Activated CD8-positive, alpha-beta memory T cell treated with anti-CD3 and anti-CD28 coated beads for 48 hours (primary cell): Measurements from ENCODE around the gene BAZ2A.

Source experiments
- DNase-seq, 3 experiments: peaks; one replicate each; pipeline ENCODE4 v3.0.0-alpha.2; 2020; ENCODE audit warnings: low read depth in 2 of 3, low spot score in 2 of 3

Gene BAZ2A

DNA sequence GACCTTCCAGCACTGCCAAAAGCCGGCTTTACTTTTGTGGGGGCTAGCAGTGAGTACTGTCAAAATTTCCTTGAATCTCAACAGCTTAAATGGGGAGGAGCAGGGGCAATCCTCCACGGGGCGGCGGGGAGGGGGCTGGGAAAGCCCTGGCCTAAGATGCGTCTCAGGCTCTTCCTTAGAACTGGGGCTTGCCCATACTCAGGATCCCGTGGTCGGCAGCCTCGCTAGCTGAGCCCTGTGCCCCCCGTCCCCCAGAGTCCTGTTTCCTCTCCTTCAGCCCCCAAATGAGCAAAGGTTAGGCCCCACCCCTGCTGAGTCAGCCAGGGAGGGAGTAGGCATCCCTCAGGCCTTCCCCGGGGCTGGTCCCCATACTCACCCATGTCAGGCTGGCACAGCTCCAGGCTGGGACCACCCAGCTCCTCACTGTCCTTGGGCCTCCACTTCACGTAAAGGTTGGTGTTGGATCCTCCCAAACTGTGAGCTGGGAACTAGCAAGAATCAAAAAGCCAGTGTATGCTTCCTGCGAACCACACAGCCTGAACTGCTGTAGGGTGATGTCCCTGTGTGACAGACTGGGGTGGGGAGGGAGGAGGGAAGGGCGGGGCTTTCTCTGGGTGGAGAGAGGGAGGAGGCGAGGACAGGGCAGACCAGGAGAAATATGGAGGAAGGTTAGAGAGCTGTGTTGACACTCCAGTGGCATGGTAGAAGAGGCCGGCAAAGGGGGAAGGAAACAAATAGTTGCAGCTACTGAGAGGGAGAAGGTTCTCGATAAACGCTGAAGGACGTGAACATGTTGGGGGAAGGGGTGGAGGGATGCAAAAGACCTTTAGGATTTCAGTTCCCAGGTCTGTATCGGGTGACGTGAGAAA, 5.9 kb upstream of the BAZ2A start:
- DNase-seq: peak; percentile 62 to 76 (median 71)

GRCh38 chr12:56634837-56635791, 5.0 kb upstream of the BAZ2A start:
- DNase-seq: peak; percentile 43 to 52 (median 44)

GRCh38 chr12:56634242-56634836, 4.2 kb upstream of the BAZ2A start:
- DNase-seq: no peak

DNA sequence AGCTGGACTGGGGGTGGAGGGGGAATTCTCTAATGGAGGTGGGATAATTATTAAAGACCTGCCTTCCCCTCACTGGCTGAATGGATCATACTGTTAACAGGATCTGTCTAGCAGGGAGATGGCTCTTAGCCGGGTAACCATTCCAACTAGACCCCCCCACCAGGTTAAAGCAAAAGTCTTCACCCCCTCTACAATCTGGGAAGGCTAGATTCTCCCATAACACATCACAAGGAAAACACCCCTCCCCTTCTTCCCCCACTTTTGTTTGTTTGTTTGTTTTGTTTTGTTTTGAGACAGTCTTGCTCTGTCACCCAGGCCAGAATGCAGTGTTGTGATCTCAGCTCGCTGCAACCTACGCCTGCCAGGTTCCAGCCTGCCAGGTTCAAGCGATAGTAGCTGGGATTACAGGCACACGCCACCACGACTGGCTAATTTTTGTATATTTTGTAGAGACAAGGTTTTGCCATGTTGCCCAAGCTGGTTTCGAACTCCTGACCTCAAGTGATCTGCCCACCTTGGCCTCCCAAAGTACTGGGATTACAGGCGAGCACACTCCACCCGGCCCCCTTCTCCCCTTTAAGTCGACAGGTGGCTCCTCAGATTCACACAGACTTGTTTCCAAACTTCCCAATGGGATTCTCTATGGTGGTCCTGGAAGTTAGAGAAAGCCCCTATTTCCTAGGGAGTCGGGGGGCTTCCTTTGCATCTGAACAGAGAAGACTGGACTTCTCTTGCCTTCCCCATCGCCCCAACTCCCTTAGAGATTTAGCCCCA, 3.5 kb upstream of the BAZ2A start:
- no peak for DNase-seq

GRCh38 chr12:56632701-56633467, 2.8 kb upstream of the BAZ2A start:
- DNase-seq: no peak

DNA sequence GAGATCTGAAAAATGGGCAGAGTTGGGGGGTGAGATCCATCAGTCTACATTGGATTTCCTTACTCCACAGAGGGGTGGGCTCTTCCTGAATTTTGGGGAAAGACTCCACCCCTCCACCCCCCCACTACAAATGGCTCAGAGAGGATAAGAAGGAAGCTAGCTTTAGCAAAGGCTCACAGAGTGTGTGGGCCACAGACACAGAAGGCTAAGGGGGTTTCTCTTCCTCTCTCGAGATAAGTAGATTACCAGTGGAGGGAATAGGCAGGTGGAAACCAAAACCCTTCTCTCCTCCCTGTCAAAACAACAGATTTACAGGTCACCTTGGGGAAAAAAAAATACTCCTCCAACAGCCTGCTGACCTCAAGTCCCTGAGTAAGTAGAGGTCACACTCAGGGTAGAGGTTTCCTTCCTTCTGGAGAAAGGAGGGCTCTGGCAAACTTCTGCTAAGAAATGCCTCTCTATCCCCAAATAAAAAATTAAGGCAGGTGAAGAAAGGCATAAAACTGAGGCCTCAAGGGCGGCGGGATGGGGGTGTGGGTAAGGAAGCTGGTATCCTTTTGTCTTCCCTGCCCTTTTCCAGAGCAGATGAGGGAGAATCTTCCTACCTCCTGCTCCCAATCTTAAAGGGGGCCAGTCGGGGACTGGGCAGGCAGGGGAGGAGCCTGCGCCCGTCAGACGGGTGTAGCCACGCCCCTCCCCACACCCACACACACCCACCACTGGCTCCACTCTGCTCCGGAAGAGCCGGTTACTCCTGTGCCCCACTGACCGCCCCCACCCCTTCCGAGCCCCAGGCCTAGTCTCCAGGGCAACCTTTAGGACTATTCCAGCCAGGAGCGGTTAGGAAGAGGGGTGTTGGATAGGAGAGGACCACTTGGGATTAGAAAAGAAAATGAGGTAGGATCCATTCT, 1.9 kb upstream of the BAZ2A start:
- DNase-seq: peak in 2 of 3 experiments; percentile 32 to 37

- peak in 2 of 3 experiments; percentile 27 to 41 for DNase-seq
Measured at GRCh38 chr12:56629459-56630179, 507 bp downstream of the BAZ2A start.

DNA sequence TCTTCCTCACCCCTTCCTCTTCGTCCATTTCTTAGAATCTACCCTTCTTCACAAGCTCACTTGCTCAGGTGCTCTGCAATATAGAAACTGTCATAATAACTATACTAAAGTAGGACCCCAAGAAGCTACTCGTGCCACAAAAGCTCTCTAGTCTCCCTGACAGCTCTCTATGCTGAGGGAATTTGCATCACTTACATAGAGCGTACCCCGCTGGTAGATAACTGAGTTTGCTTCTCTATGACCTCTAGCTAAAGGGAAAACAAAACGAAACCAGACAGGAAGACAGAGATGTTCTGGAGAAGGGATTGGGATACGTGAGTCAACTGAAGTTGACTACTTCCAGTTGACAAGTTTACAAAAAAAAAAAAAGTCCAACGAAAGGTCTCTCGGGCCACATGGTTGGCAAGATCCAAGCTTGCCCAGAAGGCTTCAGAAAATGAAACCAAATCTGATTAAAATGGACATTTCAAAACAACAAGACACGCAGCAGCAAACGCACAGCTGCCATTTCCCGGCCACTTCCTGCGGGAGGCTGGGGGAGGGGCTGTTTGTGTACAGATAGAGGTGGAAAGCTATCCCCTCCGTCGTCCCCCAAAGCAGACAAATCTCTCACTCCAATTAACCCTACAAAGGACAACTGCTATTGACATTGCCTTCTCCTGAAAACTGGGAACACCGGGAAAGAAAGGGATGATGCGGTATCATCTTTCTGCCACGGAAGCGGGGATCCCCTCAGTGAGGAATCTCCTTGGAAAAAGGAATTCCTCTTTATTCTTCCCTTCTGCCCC, 1.3 kb downstream of the BAZ2A start:
- no peak for DNase-seq

- no peak for DNase-seq
Measured at GRCh38 chr12:56626701-56627100, 3.4 kb downstream of the BAZ2A start.

GRCh38 chr12:56622535-56622934, 7.6 kb downstream of the BAZ2A start:
- DNase-seq: no peak

DNA sequence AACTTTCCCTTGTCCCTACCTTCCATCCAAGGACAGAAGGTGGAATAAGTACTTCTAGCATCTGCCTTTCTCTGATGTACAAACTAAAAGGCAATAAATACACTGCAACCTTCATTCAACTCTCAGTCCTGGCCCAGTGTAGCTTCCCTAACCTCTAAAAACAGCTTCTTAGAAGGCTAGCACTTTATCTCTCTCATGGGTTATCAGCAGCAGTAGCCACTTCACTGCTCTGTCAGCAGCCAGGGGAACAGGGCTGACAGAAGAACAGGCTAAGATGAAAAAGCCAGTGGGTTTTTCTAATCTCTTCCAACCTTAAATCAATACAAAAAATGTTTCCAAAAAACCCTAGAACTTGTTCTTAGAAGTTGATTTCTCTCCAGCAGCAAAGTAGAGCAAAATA, 13.2 kb downstream of the BAZ2A start:
- DNase-seq: no peak

DNA sequence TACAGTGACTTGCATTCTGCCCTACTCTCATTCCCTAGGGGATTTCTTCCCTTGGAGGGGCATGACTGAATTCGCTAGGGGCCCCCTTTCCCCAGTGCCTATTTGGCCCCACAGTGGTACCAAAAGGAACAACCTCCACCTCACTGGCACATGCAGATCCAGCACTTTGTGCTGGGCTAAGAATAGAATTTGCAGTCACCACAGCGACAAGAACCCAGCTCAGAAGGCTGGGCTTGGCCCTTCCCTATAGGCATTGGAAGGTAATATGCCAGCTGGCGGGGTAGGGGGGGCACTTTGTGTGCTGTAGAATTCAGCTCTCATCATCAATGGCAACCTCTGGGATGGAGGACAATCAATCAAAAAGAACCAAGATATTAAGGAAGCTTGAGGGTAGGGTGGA, 13.9 kb downstream of the BAZ2A start:
- no peak for DNase-seq

DNA sequence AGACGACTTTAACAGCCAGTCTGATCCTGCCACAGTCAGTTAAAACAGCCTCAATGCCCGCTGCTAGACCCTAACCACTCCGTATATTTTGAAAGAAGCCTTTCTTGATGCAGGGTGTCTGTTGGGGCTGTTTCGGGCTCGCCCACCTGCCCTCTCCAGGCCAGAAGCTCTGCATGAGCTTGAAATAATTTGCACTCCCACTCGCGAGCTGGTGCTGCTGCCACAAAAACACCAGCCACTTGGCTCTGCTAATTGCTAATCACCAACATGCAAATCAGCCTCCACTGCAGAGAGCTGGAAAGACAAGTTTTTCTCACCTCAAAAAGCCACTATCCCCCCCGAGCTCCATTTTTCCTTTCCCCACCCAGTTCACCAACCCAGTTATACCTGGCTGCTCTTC, 15.5 kb downstream of the BAZ2A start:
- no peak for DNase-seq

- no peak for DNase-seq
Measured at GRCh38 chr12:56604355-56604754, 25.8 kb downstream of the BAZ2A start.

- DNase-seq: no peak
Measured at GRCh38 chr12:56602239-56602638, 27.9 kb downstream of the BAZ2A start.

DNA sequence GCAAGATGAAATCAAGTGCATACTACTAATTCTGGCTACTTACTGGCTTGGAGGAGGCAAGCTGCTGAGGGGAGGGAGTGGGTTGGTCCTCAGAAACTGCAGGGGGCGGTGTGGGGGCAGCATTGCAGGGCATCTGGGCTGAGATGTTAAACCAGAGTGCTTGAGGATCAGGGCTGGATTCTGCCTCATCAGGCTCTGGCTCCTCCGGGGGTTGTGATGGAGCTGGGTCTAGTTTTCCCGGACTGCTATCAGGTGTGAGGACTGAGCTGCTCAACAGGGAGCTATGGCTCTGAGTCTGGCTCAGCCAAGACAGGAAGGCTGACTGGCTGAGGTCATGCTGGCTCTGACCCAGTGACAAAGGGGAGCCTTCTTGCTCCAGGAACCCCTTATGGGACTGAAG, 28.6 kb downstream of the BAZ2A start:
- DNase-seq: no peak

- no peak for DNase-seq
Measured at GRCh38 chr12:56600753-56601152, 29.4 kb downstream of the BAZ2A start.

- DNase-seq: no peak
Measured at GRCh38 chr12:56599797-56600196, 30.3 kb downstream of the BAZ2A start.
